ENCODE measurements around the gene CSF1R.
A peak's percentile ranks its signal among the peaks of the same experiment; 100 is the strongest.

CSF1R gene

DNA sequence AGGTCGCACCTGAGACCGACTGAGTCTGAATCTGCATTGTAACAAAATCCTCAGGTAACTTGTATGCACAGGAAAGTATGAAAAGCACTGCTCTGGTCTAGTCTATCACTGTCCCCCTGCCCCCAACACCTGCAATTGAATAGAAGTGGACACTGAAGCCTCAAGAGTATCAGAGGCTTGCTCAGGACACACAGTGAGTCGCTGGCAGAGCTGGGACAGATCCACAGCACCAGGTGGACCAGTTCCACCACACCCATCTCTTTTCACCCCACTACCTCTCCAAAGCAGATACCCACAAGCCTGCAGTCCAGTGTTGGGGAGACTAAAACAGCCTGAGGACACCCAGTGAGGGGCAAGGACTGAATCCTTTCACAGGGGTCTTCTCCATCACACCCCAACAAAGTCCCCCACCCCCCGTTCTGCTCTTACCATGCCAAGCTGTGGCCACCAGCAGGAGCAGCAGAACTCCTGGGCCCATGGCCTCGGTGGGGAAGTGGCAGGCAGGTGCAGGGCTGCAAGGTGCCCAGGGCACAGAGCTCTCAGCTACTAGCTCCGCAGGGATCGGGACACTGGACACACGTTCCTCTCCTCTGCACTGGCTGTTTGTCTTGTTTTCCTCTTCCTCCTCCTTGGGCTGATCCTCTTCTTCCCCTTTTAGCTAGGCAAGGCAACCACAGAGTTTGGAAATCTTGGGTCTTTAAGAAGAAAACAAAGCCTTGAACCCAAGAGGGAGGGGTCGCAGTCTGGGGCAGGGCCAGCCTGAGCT, at the start of gene CSF1R:
CSF1R (minus strand) TSS at position 605 of the 766 bp plus-strand sequence; CDS start at position 478, 127 bp downstream.
- no peak for FAIRE-seq
- no peak for TF ChIP-seq POLR2A (IDR thresholded peaks at IDR 0.05; ENCODE audit: low read depth, low read length)
- no peak for DNase-seq (ENCODE audit: insufficient read length, low spot score)

DNA sequence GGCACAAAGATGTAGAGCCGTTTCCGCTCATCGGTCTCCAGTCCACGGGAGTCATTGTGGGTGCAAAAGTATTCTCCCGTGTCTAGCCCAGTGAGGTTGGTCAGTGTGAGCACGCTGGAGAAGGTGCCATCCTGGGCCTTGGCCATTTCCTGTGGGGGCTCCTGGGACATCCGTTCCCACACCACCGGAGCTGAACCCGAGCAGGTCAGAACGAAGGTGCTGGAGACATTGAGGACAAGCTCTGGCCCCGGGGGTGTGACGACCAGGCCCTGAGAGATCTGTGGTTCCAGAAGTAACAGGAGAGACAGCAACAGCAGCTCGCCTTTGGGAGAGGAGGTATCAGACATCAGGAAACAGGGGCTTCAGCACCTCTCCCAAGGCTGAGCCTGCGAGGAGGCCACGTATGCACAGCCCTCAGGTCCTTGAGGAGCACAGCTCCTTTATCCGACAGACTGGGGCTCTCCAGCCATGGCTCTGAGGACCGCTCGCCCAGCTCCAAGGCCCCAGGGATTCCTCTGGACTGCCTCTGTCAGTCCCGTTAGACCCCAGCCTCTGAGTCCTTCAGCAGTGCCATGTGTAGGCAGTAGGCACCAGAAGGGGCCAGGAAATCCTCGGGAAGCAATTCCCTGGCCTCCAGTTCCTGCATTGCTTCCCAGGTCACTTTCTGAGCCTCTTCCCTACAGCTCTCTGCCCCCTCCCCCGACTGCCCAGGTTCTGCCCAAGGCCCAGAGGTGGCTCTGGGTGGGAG, 49.4 kb upstream of the CSF1R start:
- TF ChIP-seq POLR2A (IDR thresholded peaks at IDR 0.05; ENCODE audit: low read depth, low read length): no peak
- FAIRE-seq: no peak
- no peak for DNase-seq (ENCODE audit: insufficient read length, low spot score)

DNA sequence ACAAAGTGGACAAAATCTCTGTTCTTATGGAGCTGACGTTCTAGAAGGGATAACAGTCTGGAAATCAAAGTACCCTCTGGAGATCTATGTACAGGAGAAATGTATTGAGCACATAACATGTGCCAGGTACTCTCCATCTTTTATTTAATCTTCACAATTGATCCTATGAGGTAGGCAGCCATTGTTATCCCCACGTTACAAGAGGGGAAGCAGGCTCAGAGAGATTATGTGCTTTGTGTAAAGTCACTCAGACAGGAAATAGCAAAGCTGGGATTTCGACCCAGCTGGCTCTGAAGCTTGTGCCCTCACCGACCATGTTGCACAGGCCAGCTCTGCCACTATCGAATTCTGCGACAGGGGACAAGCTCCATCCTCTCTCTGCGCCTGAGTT, 47.8 kb upstream of the CSF1R start:
- no peak for DNase-seq (ENCODE audit: insufficient read length, low spot score)
- FAIRE-seq: no peak
- no peak for TF ChIP-seq POLR2A (IDR thresholded peaks at IDR 0.05; ENCODE audit: low read depth, low read length)

DNA sequence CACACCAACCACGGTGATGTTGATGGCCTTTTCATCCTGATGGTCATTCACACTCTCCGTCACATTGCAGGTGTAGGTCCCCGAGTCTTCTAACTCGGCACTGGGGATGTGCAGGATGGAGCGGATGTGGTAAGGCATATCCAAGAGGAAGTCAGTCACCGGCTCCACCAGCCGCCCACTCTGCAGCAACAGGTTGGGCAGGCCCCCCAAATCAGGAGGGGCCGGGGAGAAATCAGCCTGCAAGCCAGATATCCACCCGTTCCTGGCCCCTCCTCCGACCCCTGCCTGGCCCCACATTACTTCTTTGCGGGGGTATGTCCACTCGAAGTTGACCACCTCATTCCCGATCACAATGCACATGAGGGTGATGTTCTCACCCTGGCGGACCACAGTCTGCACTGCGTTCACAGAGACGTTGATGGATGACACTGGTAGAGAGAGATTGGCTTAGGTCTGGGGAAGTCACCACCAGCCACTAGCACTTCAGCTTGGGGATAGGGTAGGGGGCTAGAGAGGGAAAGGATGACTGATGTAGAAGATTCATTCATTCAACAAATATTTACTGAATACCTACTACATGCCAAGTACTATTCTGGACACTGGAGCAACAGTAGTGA, 47.3 kb upstream of the CSF1R start:
- DNase-seq (ENCODE audit: insufficient read length, low spot score): no peak
- TF ChIP-seq POLR2A (IDR thresholded peaks at IDR 0.05; ENCODE audit: low read depth, low read length): no peak
- no peak for FAIRE-seq

- no peak for DNase-seq (ENCODE audit: insufficient read length, low spot score)
- FAIRE-seq: no peak
- TF ChIP-seq POLR2A (IDR thresholded peaks at IDR 0.05; ENCODE audit: low read depth, low read length): no peak
Measured at GRCh38 chr5:150132740-150133139, 46.4 kb upstream of the CSF1R start.

- FAIRE-seq (no peak), DNase-seq (ENCODE audit: insufficient read length, low spot score) (no peak)
- no peak for TF ChIP-seq POLR2A (IDR thresholded peaks at IDR 0.05; ENCODE audit: low read depth, low read length)
Measured at GRCh38 chr5:150131978-150132694, 45.8 kb upstream of the CSF1R start.

DNA sequence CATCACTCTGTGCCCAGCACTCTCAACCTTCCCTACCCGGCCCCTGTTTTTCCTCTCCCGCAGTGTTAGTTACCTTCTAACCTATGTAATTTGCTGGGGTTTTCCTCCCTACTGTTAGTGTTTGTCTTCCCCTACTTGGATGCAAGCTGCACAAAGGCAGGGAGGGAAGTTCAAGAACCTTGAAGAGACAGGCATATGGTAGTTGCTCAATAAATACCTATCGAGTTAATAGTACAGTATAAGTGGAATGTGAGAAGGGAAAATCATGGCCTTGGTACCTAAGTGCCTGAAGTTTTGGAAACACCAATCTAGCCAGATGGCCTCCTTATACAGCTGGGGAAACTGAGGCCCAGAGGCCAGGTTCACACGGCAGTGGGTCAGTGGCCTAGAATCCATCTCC, 45.1 kb upstream of the CSF1R start:
- no peak for DNase-seq (ENCODE audit: insufficient read length, low spot score)
- no peak for FAIRE-seq
- no peak for TF ChIP-seq POLR2A (IDR thresholded peaks at IDR 0.05; ENCODE audit: low read depth, low read length)

DNA sequence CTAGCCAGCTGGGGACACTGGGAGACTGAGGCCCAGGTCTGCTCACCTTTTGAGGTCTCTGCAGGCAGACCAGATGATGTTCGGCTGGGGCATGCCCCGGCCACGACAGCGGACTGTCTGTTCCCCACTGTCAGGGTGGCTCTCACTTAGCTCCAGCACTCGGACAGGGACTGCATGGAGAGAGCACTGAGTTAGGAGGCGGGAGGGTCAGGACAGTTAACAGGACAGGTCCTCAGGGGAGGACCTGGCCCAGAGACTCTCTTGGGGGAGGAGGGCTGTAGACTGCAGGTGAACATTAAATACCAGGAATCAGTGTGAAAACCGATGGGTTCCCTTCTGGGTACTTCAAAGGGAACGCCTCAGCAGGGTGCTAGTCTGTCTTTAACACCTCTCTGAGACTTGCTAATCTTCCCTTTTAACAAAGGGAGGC, 44.2 kb upstream of the CSF1R start:
- FAIRE-seq (no peak), DNase-seq (ENCODE audit: insufficient read length, low spot score) (no peak)
- no peak for TF ChIP-seq POLR2A (IDR thresholded peaks at IDR 0.05; ENCODE audit: low read depth, low read length)

DNA sequence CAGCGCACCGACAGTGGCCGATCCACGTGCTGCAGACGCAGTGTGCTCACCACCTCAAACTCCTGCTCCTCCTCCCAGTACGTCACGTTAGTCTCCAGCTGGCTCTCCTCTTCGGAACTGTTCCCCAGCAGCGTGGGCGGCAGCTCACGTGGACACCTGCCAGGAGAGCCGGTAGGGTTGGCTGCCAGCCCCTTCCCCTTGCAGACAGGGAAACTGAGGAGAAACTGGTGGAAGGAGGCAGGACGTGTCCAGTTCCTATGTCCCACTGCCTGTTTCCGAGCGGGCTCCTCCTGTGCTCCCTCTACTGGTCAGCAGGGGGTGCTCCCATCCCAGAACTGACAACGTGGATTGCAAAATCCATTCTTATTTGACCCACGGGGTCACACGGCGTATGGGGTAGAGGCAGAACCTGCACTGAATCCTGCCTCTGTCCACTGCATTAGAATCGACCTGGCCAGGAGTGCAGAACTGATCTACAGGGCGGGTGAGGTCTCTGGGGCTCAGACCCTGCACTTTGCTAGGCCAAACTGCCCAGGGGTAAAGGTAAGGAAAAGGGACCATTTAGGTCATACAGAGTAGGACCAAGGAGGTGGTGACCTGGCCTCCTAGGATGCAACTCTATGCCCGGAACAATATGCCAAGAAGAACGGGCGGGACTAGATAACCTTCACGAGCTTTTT, 43.6 kb upstream of the CSF1R start:
- peak; percentile 78 for DNase-seq (ENCODE audit: insufficient read length, low spot score)
- FAIRE-seq: no peak
- no peak for TF ChIP-seq POLR2A (IDR thresholded peaks at IDR 0.05; ENCODE audit: low read depth, low read length)

- FAIRE-seq (no peak), DNase-seq (ENCODE audit: insufficient read length, low spot score) (no peak)
- no peak for TF ChIP-seq POLR2A (IDR thresholded peaks at IDR 0.05; ENCODE audit: low read depth, low read length)
Measured at GRCh38 chr5:150129454-150129812, 43.1 kb upstream of the CSF1R start.

DNA sequence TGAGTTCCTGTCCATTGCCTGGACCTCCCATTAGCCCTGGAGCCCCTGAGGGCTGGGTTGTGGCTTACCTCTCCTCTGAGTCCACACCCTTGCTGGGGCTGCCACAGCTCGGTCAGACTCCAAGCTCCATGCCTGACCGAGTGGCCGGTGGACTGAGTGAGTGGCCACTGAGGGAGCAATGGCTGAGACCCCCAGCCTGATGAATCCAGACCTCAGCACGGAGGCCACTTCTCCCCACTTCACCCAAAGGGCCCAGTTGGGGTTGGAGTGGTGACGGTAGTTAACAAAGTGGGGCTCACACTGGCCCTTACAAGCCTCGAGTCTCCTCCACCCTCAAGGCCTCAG, 40.5 kb upstream of the CSF1R start:
- TF ChIP-seq POLR2A (IDR thresholded peaks at IDR 0.05; ENCODE audit: low read depth, low read length): no peak
- no peak for FAIRE-seq

GRCh38 chr5:150126199-150126920, 40.0 kb upstream of the CSF1R start:
- no peak for FAIRE-seq
- no peak for TF ChIP-seq POLR2A (IDR thresholded peaks at IDR 0.05; ENCODE audit: low read depth, low read length)

More for the DNA sequence above, 40.5 kb upstream of the CSF1R start:
- DNase-seq (ENCODE audit: insufficient read length, low spot score): no peak

DNA sequence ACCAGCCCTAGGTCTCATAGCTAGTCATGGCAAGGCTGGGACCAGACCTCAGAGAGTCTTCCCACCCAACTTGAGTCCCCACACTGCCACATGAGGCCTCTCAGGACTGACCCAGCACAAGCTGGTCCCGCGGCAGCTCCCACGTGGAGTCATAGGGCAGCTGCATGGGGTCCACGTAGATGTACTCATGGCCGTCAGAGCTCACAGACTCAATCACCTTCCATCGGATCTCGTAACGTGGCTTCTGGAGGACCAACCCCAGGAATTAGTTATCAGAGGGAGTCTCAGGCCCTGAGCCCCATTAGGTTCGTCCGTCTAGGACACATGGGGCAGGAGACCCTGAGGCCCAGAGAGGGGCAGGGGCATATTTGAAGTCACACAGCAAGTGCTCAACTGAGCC, 39.0 kb upstream of the CSF1R start:
- no peak for TF ChIP-seq POLR2A (IDR thresholded peaks at IDR 0.05; ENCODE audit: low read depth, low read length)
- no peak for FAIRE-seq
- DNase-seq (ENCODE audit: insufficient read length, low spot score): no peak

More at GRCh38 chr5:150126199-150126920, 40.0 kb upstream of the CSF1R start:
- no peak for DNase-seq (ENCODE audit: insufficient read length, low spot score)

Measured in H54 (cell line).